Heart right ventricle (tissue), 16 donors: ENCODE data around the gene CUL4A. TPM values are rescaled to one million over a fixed set of nuclear protein-coding genes. Genes with fewer than 3 reads are reported as not detected.

Experiments
- ATAC-seq, 8 donors: fragments of 200-7000 bp; cut with Tn5 transposase; one replicate each; pipeline ENCODE4 v1.9.1; 2020; ENCODE audit warnings: mild to moderate bottlenecking in 8 of 8, moderate library complexity in 8 of 8, moderate number of reproducible peaks in 1 of 8
- DNase-seq, 2 donors: peaks; one replicate each; pipeline ENCODE4 v3.0.0-alpha.2; 2020
- H3K27ac ChIP-seq, 10 donors: fragments of 200-600 bp; sonication (generic) in 2 of 10; one replicate each; pipeline versions ENCODE4 v1.5.0 to v1.8.0; 2020 to 2022; ENCODE audit warnings: mild to moderate bottlenecking in 3 of 10
- H3K27me3 ChIP-seq, 7 donors: fragments of 200-600 bp; one replicate each; pipeline ENCODE4 v1.8.0; 2021 to 2022; ENCODE audit warnings: mild to moderate bottlenecking in 2 of 7
- H3K36me3 ChIP-seq, 9 donors: fragments of 200-600 bp; sonication (generic) in 1 of 9; one replicate each; pipeline versions ENCODE4 v1.5.0 to v1.8.0; 2020 to 2022; ENCODE audit warnings: mild to moderate bottlenecking in 2 of 9
- H3K4me1 ChIP-seq, 9 donors: fragments of 200-600 bp; sonication (generic) in 1 of 9; one replicate each; pipeline versions ENCODE4 v1.5.0 to v1.8.0; 2020 to 2022; ENCODE audit warnings: mild to moderate bottlenecking in 4 of 9
- H3K4me3 ChIP-seq, 10 donors: fragments of 200-600 bp; sonication (generic) in 2 of 10; one replicate each; pipeline versions ENCODE4 v1.5.0 to v1.8.0; 2020 to 2022; ENCODE audit warnings: mild to moderate bottlenecking in 7 of 10, moderate library complexity in 2 of 10
- H3K9me3 ChIP-seq, 11 donors: fragments of 200-600 bp in 10 of 11; sonication (generic) in 2 of 11; one replicate each; pipeline versions ENCODE4 v1.5.0 to v1.8.0; 2013 to 2022; ENCODE audit warnings: mild to moderate bottlenecking in 2 of 11, control low read depth in 1 of 11, moderate library complexity in 1 of 11
- WGBS, 2 donors: extraction: QIAGEN DNeasy Blood & Tissue Kit; methylation state at CpG; one replicate each; pipeline ENCODE4 v1.1.7; 2013; ENCODE audit warnings: inconsistent platforms in 1 of 2; 5-methylcytosine and 5-hydroxymethylcytosine counted together
- intact Hi-C, 10 donors: fragments of 100-400 bp; cut with DNase I; formaldehyde crosslinking; loops; one replicate each; pipeline versions ENCODE4 v1.11.1 to v1.14.2; 2022
- polyA plus RNA-seq, 2 donors: library from polyadenylated mRNA; stranded (reverse); fragments of 200-250 nt; gene quantifications; one replicate each; pipeline ENCODE4 v1.2.3, GENCODE V29; 2013
- total RNA-seq, 10 donors: library from RNA; stranded (reverse); fragmentation: NEBNext Ultra II Directional in 3 of 10; extraction: Animal tissue kit (Norgen Biotek cat#: 25700) in 3 of 10; gene quantifications; one replicate each; pipeline versions ENCODE4 v1.2.1 to v1.2.4, GENCODE V29; 2021 to 2023
- TF ChIP-seq, protein P1 (sequence below), 9 donors: fragments of 200-600 bp; sonication (generic) in 2 of 9; IDR thresholded peaks; one replicate each; pipeline versions ENCODE4 v1.5.0 to v1.8.0; 2021 to 2022; ENCODE audit warnings: antibody characterized with exemption in 9 of 9, mild to moderate bottlenecking in 5 of 9, moderate library complexity in 1 of 9
- donor health status: Arrhythmogenic right ventricular cardiomyopathy.
- donor health status: ischemic (EF 13 %, LVEDD 7.1; RV severe dilation, severe dysfunction).
- donor health status: healthy with polysubstance abuse.
- donor health status: DM: no; HTN: yes; CAD: no.
- donor health status: DM: no; HTN: no; CAD: no.
- donor health status: ischemic (EF 25% LVEDD 6.9; RV normal size, moderate dysfunction).
- donor health status: ischemic (EF 25% LVEDD 5.7; RV mildly dilated, moderate dysfunction).
- donor health status: healthy.
- donor health status: DM: yes; HTN: yes; CAD: no.
- donor health status: Ischemic cardiomyopathy.
- donor health status: ischemic (EF 35%, LVEDD 5.7; RV mildly dilated, moderate dysfunction).
- donor health status: nonischemic (EF 11% LVEDD 7.7; RV severe dilation, severe dysfunction).
- donor health status: DM: yes; HTN: yes; CAD: no.
- donor health status: PGD.
- donor health status: ischemic (EF 29% LVEDD 5.4; RV normal size, mild dysfunction).
- donor health status: nonischemic (EF 23%, LVEDD 6.1; RV moderate dilation, normal function).

Gene CUL4A
- total and polyA plus RNA-seq, 12 donors, result 35.8 to 141 (median 110) TPM

DNA sequence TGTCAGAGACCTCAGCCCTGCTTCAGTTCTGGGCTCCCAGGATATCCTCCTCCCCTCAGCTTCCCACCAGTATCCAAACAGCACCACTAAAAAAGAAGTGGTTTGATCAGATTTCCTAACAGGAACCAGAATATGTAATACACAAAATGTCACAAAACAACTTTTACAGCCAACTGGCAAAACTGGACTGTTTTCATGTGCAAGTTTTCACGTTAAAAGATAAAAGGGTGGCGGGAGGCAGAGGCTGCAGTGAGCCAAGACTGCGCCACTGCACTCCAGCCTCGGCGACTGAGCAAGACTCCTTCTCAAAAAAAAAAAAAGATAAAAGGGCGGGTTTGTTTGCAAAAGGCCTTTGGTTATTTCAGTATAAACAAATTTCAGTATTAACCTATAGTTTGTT is 14.1 kb upstream of the CUL4A start:
- no peak overlapping the region for H3K27ac ChIP-seq
- H3K9me3 ChIP-seq, result no peaks in the 10 kb centered on the region
- H3K36me3 ChIP-seq, result peaks cover 0 to 100% (median 76%) of the 10 kb centered on the region in 9 donors
- no peak for DNase-seq
- intact Hi-C loops, result no loop called here
- 71 to 79% methylated on average over 6 of the region's 6 CpGs for WGBS, 2 donors
- ATAC-seq, result no peak
- H3K4me3 ChIP-seq, result no peak overlapping the region
- TF ChIP-seq, protein P1, sequence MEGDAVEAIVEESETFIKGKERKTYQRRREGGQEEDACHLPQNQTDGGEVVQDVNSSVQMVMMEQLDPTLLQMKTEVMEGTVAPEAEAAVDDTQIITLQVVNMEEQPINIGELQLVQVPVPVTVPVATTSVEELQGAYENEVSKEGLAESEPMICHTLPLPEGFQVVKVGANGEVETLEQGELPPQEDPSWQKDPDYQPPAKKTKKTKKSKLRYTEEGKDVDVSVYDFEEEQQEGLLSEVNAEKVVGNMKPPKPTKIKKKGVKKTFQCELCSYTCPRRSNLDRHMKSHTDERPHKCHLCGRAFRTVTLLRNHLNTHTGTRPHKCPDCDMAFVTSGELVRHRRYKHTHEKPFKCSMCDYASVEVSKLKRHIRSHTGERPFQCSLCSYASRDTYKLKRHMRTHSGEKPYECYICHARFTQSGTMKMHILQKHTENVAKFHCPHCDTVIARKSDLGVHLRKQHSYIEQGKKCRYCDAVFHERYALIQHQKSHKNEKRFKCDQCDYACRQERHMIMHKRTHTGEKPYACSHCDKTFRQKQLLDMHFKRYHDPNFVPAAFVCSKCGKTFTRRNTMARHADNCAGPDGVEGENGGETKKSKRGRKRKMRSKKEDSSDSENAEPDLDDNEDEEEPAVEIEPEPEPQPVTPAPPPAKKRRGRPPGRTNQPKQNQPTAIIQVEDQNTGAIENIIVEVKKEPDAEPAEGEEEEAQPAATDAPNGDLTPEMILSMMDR (IDR thresholded peaks at IDR 0.05), result no peak
- no peaks in the 10 kb centered on the region for H3K27me3 ChIP-seq
- H3K4me1 ChIP-seq, result peaks cover 0 to 24% (median 5%) of the 10 kb centered on the region in 9 donors

DNA sequence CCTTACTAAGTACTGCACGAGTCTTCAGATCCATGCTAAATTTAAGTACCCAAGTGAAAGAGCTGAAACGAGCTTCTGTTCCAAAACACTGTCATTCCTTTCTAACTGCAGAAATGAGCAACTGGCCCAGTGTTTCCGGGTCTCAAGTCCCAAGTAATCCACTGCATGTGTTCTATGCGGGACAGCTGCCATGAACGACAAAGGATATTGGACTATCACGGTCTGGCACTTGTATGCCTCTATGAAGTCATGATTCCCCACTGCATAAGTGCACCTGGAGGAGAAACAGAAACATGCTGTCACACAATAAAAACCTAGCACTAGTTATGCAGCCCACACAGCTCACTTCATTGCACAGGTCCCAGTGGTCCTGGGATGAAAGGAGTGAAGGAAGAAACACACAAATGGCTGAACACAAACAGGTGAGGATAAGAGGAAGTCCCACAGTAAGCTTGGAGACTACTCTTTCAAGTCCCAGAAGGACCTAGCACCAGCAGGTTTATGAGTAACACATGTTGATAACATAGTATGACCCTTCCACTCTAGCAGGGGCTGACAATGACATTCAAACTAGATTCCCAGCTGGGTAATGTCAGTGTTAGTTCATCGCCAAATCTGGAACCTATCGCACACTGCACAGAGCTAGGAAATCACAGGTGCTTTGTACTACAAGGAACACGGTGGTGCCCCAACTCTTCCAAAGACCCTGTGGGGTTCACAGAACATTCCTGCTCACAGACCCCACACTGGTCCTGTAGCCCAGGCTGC is 12.3 kb upstream of the CUL4A start:
- Histone ChIP-seq H3K9me3 (no peaks in the 10 kb centered on the region), H3K4me1 (peaks cover 0 to 28% (median 9%) of the 10 kb centered on the region in 9 donors), H3K27ac (peak overlapping the region in 7 of 10 donors; percentile 5 to 47 (median 25)), H3K27me3 (no peaks in the 10 kb centered on the region), H3K36me3 (peaks cover 0 to 83% (median 70%) of the 10 kb centered on the region in 9 donors), H3K4me3 (no peak overlapping the region)
- TF ChIP-seq, protein P1 (IDR thresholded peaks at IDR 0.05), result no peak
- WGBS, 2 donors, result 54 to 64% methylated on average over 9 of the region's 9 CpGs
- peak; percentile 25 to 82 (median 62) for ATAC-seq
- no peak for DNase-seq
- intact Hi-C loops, result no loop called here

DNA sequence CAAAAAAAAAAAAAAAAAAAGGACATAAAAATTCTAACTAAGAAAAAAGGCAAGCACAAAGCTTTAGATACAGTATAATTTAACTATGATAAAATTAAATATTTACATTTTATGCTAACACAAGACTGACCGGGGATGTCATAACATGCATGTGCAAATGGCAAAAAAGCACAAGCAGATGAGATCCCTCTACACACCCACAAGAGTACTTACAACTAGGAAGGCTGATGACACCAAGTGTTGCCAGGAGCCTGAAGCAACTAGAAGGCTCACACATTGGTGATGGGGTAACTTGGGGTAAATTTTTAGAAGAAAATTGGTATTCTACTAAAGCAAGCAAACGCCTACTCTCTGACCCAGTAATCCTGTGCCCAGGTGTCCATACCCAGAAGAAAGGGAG is 7.6 kb upstream of the CUL4A start:
- H3K4me3 ChIP-seq, result no peak overlapping the region
- no peak for ATAC-seq
- WGBS, 2 donors, result 94 to 96% methylated on average over 2 of the region's 2 CpGs
- no peak for DNase-seq
- TF ChIP-seq, protein P1 (IDR thresholded peaks at IDR 0.05), result no peak
- no peaks in the 10 kb centered on the region for H3K9me3 ChIP-seq
- H3K27ac ChIP-seq, result peak overlapping the region in 1 of 10 donors; percentile 73
- H3K4me1 ChIP-seq, result peaks cover 8 to 69% (median 51%) of the 10 kb centered on the region in 9 donors
- intact Hi-C loops, result no loop called here
- H3K36me3 ChIP-seq, result peaks cover 0 to 59% (median 31%) of the 10 kb centered on the region in 9 donors
- H3K27me3 ChIP-seq, result no peaks in the 10 kb centered on the region

DNA sequence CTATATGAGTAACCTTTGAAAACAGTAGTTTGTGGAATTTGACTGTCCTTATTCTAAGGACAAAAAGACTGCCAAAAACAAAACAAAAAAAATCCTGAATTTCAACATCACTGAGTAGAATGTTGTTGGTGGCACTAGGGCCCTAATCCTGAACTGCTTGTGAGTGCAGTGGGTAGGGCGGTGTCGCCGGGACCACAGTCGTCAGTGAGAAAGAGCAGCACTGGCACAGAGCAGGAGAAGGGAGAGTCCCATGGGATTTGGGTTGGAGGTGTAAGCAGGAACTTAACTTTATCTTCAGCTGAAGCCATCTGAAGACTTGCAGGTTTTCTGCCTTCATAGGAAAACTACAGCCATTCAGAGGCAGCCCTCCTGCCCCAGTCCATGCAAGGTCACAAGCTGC is 6.5 kb upstream of the CUL4A start:
- intact Hi-C loops, result no loop called here
- 52 to 63% methylated on average over 4 of the region's 4 CpGs for WGBS, 2 donors
- Histone ChIP-seq H3K27ac (peak overlapping the region in 9 of 10 donors; percentile 33 to 88 (median 75)), H3K9me3 (no peaks in the 10 kb centered on the region), H3K36me3 (peaks cover 0 to 48% (median 20%) of the 10 kb centered on the region in 9 donors), H3K4me3 (no peak overlapping the region), H3K4me1 (peaks cover 8 to 71% (median 59%) of the 10 kb centered on the region in 9 donors), H3K27me3 (no peaks in the 10 kb centered on the region)
- peak in 4 of 8 donors; percentile 21 to 58 (median 38) for ATAC-seq
- DNase-seq, result no peak
- TF ChIP-seq, protein P1 (IDR thresholded peaks at IDR 0.05), result no peak
